ENCODE data around the gene CBL. TPM values are rescaled to one million over a fixed set of nuclear protein-coding genes. Genes with fewer than 3 reads are reported as not detected.

The CBL gene
- total RNA-seq, 2 experiments from 2014 or later: 19.2 to 59.1 TPM

DNA sequence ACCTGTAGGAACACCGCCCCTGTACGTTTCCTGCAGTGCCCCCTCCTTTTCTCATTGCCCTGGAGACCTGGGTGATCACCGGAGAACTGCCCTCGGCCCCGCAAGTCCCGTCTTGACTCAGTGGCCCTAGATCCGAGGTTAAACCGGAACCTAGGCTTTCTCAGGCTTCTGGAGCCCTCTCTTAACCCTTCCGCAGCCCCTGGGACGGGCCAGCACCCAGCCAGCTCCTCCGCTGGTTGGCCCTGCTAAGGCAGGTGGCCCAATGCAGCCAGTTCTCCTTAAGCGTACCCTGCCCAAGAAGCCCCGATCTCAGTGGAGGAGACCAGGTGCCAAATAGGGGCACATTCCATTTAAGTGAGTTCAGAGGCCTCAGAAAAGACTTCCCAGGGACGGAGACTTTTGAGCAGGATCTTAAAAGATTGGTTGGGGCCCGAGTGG, 36.8 kb upstream of the CBL start:
- H3K9me3 ChIP-seq (ENCODE audit: low read length): no peaks in the 10 kb centered on the region
- H4K20me1 ChIP-seq (ENCODE audit: insufficient read depth, low read length): no peaks in the 10 kb centered on the region
- TF ChIP-seq, protein P1, sequence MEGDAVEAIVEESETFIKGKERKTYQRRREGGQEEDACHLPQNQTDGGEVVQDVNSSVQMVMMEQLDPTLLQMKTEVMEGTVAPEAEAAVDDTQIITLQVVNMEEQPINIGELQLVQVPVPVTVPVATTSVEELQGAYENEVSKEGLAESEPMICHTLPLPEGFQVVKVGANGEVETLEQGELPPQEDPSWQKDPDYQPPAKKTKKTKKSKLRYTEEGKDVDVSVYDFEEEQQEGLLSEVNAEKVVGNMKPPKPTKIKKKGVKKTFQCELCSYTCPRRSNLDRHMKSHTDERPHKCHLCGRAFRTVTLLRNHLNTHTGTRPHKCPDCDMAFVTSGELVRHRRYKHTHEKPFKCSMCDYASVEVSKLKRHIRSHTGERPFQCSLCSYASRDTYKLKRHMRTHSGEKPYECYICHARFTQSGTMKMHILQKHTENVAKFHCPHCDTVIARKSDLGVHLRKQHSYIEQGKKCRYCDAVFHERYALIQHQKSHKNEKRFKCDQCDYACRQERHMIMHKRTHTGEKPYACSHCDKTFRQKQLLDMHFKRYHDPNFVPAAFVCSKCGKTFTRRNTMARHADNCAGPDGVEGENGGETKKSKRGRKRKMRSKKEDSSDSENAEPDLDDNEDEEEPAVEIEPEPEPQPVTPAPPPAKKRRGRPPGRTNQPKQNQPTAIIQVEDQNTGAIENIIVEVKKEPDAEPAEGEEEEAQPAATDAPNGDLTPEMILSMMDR (conservative IDR thresholded peaks at IDR 0.05; ENCODE audit: low read length): no peak
- TF ChIP-seq EZH2phosphoT487 (IDR thresholded peaks at IDR 0.05; ENCODE audit: borderline replicate concordance, low read depth, low read length): no peak
- H2AFZ ChIP-seq (ENCODE audit: low read length): peak overlapping the region; percentile 88
- H3K4me3 ChIP-seq (ENCODE audit: low read depth, low read length, poor library complexity, severe bottlenecking): peak overlapping the region; percentile 68
- H3K79me2 ChIP-seq (ENCODE audit: insufficient read depth, low read depth, low read length): no peaks in the 10 kb centered on the region
- intact Hi-C loops (cut with micrococcal nuclease; ENCODE audit: unreplicated experiment): loop anchor here (1.0 kb wide), 1 partner anchor 28 kb away; no protein-coding TSS in a partner anchor
- H3K4me2 ChIP-seq (ENCODE audit: low read length): peak overlapping the region; percentile 72
- no TSS peak for BruUV-seq (replicated peaks)
- ChIA-PET CTCF (ENCODE audit: unreplicated experiment) (interaction anchor here (0.6 kb wide), 1 partner anchor 227 kb away, joined by 3 read pairs; no protein-coding TSS in a partner anchor), POLR2A (interaction anchor here (0.6 to 1.1 kb wide), 5 partner anchors 19 to 110 kb away, joined by 3 to 6 read pairs (median 3); partner anchors contain the start of gene CBL)
- H3K9me2 ChIP-seq (ENCODE audit: insufficient read depth, low read length): no peaks in the 10 kb centered on the region
- H3K36me3 ChIP-seq (ENCODE audit: insufficient read depth, low read length): no peaks in the 10 kb centered on the region
- H3K27ac ChIP-seq (ENCODE audit: low read depth, low read length, poor library complexity, severe bottlenecking): no peak overlapping the region
- H3K4me1 ChIP-seq (ENCODE audit: insufficient read depth, low read length, poor library complexity, severe bottlenecking): peaks cover 11% of the 10 kb centered on the region
- peak; percentile 32 for DNase-seq (ENCODE audit: low spot score)

DNA sequence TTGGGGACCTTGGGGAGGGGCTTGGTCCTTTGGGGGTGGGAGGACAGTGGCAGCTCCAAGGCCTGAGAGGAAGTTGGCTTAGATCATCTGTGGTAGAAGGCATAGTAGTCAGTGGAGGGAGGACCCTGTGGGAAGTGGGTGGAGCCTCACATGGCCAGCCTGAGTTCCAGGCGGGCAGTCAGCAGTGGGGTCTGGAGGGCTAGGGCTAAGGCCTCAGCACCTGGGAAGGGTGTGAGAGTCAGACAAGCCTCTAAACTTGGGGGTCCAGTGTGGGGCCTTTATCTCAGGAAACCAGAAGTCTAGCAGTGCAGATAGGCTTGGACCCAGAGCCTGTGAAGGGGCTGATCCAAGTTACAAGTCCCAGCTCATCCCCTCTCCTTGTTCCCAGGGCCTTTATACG, 33.6 kb upstream of the CBL start:
- CTCF ChIA-PET (ENCODE audit: unreplicated experiment): interaction anchor here (0.5 kb wide), 1 partner anchor 191 kb away, joined by 6 read pairs; no protein-coding TSS in a partner anchor

DNA sequence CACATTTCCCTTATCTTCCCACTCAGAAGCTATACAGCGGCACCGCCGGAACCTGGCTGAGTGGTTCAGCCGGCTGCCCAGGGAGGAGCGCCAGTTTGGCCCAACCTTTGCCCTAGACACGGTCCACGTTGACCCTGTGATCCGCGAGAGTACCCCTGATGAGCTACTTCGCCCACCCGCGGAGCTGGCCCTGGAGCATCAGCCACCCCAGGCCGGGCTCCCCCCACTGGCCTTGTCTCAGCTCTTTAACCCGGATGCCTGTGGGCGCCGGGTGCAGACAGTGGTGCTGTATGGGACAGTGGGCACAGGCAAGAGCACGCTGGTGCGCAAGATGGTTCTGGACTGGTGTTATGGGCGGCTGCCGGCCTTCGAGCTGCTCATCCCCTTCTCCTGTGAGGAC, 32.7 kb upstream of the CBL start:
- ChIA-PET POLR2A (no interaction called here), CTCF (ENCODE audit: unreplicated experiment) (no interaction called here)
- no peak for DNase-seq (ENCODE audit: low spot score)
- H3K4me2 ChIP-seq (ENCODE audit: low read length): no peak overlapping the region
- H3K79me2 ChIP-seq (ENCODE audit: insufficient read depth, low read depth, low read length): no peaks in the 10 kb centered on the region
- H3K27ac ChIP-seq (ENCODE audit: low read depth, low read length, poor library complexity, severe bottlenecking): no peak overlapping the region
- no peaks in the 10 kb centered on the region for H4K20me1 ChIP-seq (ENCODE audit: insufficient read depth, low read length)
- no peaks in the 10 kb centered on the region for H3K36me3 ChIP-seq (ENCODE audit: insufficient read depth, low read length)
- H3K4me1 ChIP-seq (ENCODE audit: insufficient read depth, low read length, poor library complexity, severe bottlenecking): peaks cover 13% of the 10 kb centered on the region
- H2AFZ ChIP-seq (ENCODE audit: low read length): no peak overlapping the region
- no peaks in the 10 kb centered on the region for H3K9me2 ChIP-seq (ENCODE audit: insufficient read depth, low read length)
- no peaks in the 10 kb centered on the region for H3K9me3 ChIP-seq (ENCODE audit: low read length)
- TF ChIP-seq, protein P1 (conservative IDR thresholded peaks at IDR 0.05; ENCODE audit: low read length): no peak
- no peak for TF ChIP-seq EZH2phosphoT487 (IDR thresholded peaks at IDR 0.05; ENCODE audit: borderline replicate concordance, low read depth, low read length)
- no TSS peak for BruUV-seq (replicated peaks)
- intact Hi-C loops (cut with micrococcal nuclease; ENCODE audit: unreplicated experiment): no loop called here
- H3K4me3 ChIP-seq (ENCODE audit: low read depth, low read length, poor library complexity, severe bottlenecking): no peak overlapping the region

More for the DNA sequence above, 33.6 kb upstream of the CBL start:
- TF ChIP-seq EZH2phosphoT487 (IDR thresholded peaks at IDR 0.05; ENCODE audit: borderline replicate concordance, low read depth, low read length): no peak
- TF ChIP-seq, protein P1 (conservative IDR thresholded peaks at IDR 0.05; ENCODE audit: low read length): no peak
- intact Hi-C loops (cut with micrococcal nuclease; ENCODE audit: unreplicated experiment): no loop called here
- Histone ChIP-seq H3K79me2 (ENCODE audit: insufficient read depth, low read depth, low read length) (no peaks in the 10 kb centered on the region), H4K20me1 (ENCODE audit: insufficient read depth, low read length) (no peaks in the 10 kb centered on the region), H3K9me2 (ENCODE audit: insufficient read depth, low read length) (no peaks in the 10 kb centered on the region), H3K4me3 (ENCODE audit: low read depth, low read length, poor library complexity, severe bottlenecking) (no peak overlapping the region), H3K4me1 (ENCODE audit: insufficient read depth, low read length, poor library complexity, severe bottlenecking) (peaks cover 4% of the 10 kb centered on the region), H3K27ac (ENCODE audit: low read depth, low read length, poor library complexity, severe bottlenecking) (no peak overlapping the region), H3K36me3 (ENCODE audit: insufficient read depth, low read length) (no peaks in the 10 kb centered on the region), H3K9me3 (ENCODE audit: low read length) (no peaks in the 10 kb centered on the region), H2AFZ (ENCODE audit: low read length) (no peak overlapping the region), H3K4me2 (ENCODE audit: low read length) (no peak overlapping the region)
- POLR2A ChIA-PET: no interaction called here
- BruUV-seq (replicated peaks): no TSS peak
- no peak for DNase-seq (ENCODE audit: low spot score)
